Measurements from ENCODE around the gene BTBD17.

BTBD17 gene

GRCh38 chr17:74362810-74363498, 1.3 kb upstream of the BTBD17 start:
- no peak overlapping the region for H2AFZ ChIP-seq
- H3K27me3 ChIP-seq (ENCODE audit: control insufficient read depth, insufficient read depth, low read length): no peaks in the 10 kb centered on the region
- no peak overlapping the region for H3K4me2 ChIP-seq (ENCODE audit: low read length)
- TF ChIP-seq CTCF (IDR thresholded peaks at IDR 0.05): no peak
- no peak overlapping the region for H3K4me3 ChIP-seq (ENCODE audit: low read depth, low read length)
- no peaks in the 10 kb centered on the region for H3K4me1 ChIP-seq
- no peaks in the 10 kb centered on the region for H3K9me3 ChIP-seq (ENCODE audit: control insufficient read depth, low read length)
- H3K79me2 ChIP-seq: no peaks in the 10 kb centered on the region
- H3K36me3 ChIP-seq (ENCODE audit: control insufficient read depth, insufficient read depth, low read length): no peaks in the 10 kb centered on the region
- no peak overlapping the region for H3K9ac ChIP-seq
- no peak overlapping the region for H3K27ac ChIP-seq

- TF ChIP-seq CTCF (IDR thresholded peaks at IDR 0.05): no peak
- Histone ChIP-seq H3K27ac (no peak overlapping the region), H3K9me3 (ENCODE audit: control insufficient read depth, low read length) (no peaks in the 10 kb centered on the region), H2AFZ (no peak overlapping the region), H3K4me2 (ENCODE audit: low read length) (no peak overlapping the region), H3K36me3 (ENCODE audit: control insufficient read depth, insufficient read depth, low read length) (no peaks in the 10 kb centered on the region), H3K9ac (no peak overlapping the region), H3K27me3 (ENCODE audit: control insufficient read depth, insufficient read depth, low read length) (no peaks in the 10 kb centered on the region), H3K4me1 (no peaks in the 10 kb centered on the region), H3K79me2 (no peaks in the 10 kb centered on the region), H3K4me3 (ENCODE audit: low read depth, low read length) (no peak overlapping the region)
Measured at GRCh38 chr17:74362069-74362405, 369 bp upstream of the BTBD17 start.

- no peak overlapping the region for H3K4me2 ChIP-seq (ENCODE audit: low read length)
- H3K79me2 ChIP-seq: no peaks in the 10 kb centered on the region
- H3K36me3 ChIP-seq (ENCODE audit: control insufficient read depth, insufficient read depth, low read length): no peaks in the 10 kb centered on the region
- no peaks in the 10 kb centered on the region for H3K27me3 ChIP-seq (ENCODE audit: control insufficient read depth, insufficient read depth, low read length)
- H2AFZ ChIP-seq: no peak overlapping the region
- no peak for TF ChIP-seq CTCF (IDR thresholded peaks at IDR 0.05)
- H3K9me3 ChIP-seq (ENCODE audit: control insufficient read depth, low read length): no peaks in the 10 kb centered on the region
- H3K4me1 ChIP-seq: no peaks in the 10 kb centered on the region
- H3K4me3 ChIP-seq (ENCODE audit: low read depth, low read length): no peak overlapping the region
- no peak overlapping the region for H3K27ac ChIP-seq
- no peak overlapping the region for H3K9ac ChIP-seq
Measured at GRCh38 chr17:74360899-74361229, 804 bp downstream of the BTBD17 start.

GRCh38 chr17:74359916-74360315, 1.8 kb downstream of the BTBD17 start:
- H3K9ac ChIP-seq: no peak overlapping the region
- H3K36me3 ChIP-seq (ENCODE audit: control insufficient read depth, insufficient read depth, low read length): no peaks in the 10 kb centered on the region
- H3K27me3 ChIP-seq (ENCODE audit: control insufficient read depth, insufficient read depth, low read length): no peaks in the 10 kb centered on the region

More at GRCh38 chr17:74359916-74360315, 1.8 kb downstream of the BTBD17 start:
- no peak overlapping the region for H2AFZ ChIP-seq
- H3K27ac ChIP-seq: no peak overlapping the region
- no peak for TF ChIP-seq CTCF (IDR thresholded peaks at IDR 0.05)
- no peaks in the 10 kb centered on the region for H3K79me2 ChIP-seq
- H3K9me3 ChIP-seq (ENCODE audit: control insufficient read depth, low read length): no peaks in the 10 kb centered on the region
- no peaks in the 10 kb centered on the region for H3K4me1 ChIP-seq
- H3K4me3 ChIP-seq (ENCODE audit: low read depth, low read length): no peak overlapping the region
- no peak overlapping the region for H3K4me2 ChIP-seq (ENCODE audit: low read length)

All from parathyroid adenoma (tissue), 2 donors.